Measurements from ENCODE around the gene NES.

Gene NES

GRCh38 chr1:156666862-156667609 is 10.2 kb downstream of the NES start:
- H3K36me3 ChIP-seq (ENCODE audit: control insufficient read depth in 2 of 2, insufficient read depth in 1 of 2, low read length in 2 of 2): no peaks in the 10 kb centered on the region
- no peak overlapping the region for H3K27ac ChIP-seq (ENCODE audit: extremely low read depth, low read depth, low read length)
- no peak overlapping the region for H3K4me3 ChIP-seq (ENCODE audit: low read depth, low read length)
- ChIA-PET CTCF (interaction anchor here (0.5 to 15.2 kb wide), 7 partner anchors 9 to 107 kb away, joined by 3 to 564 read pairs (median 3); partner anchors contain the start of gene NES), POLR2A (no interaction called here)
- no peak for TF ChIP-seq ZNF707 (tag by site-specific recombination; IDR thresholded peaks at IDR 0.05)
- no peak for TF ChIP-seq FEZF1 (tag by site-specific recombination; IDR thresholded peaks at IDR 0.05)
- TF ChIP-seq ZNF488 (tag by site-specific recombination; IDR thresholded peaks at IDR 0.05): no peak
- peak; percentile 97 for TF ChIP-seq ZNF664 (tag by site-specific recombination; IDR thresholded peaks at IDR 0.05)
- TF ChIP-seq ZFP37 (tag by site-specific recombination; IDR thresholded peaks at IDR 0.05): no peak
- TF ChIP-seq ZNF335 (tag by site-specific recombination; conservative IDR thresholded peaks at IDR 0.05): peak; percentile 54
- no peak for TF ChIP-seq ZNF777 (tag by site-specific recombination; IDR thresholded peaks at IDR 0.05; ENCODE audit: borderline replicate concordance)
- peaks cover 5% of the 10 kb centered on the region; the same call in 1 of the 2 replicates for H3K4me1 ChIP-seq (ENCODE audit: control insufficient read depth, insufficient read depth, low read length)
- H3K9me3 ChIP-seq (ENCODE audit: control insufficient read depth, insufficient read depth, low read depth, low read length): no peaks in the 10 kb centered on the region

- Histone ChIP-seq H3K9me3 (ENCODE audit: control insufficient read depth, insufficient read depth, low read depth, low read length) (no peaks in the 10 kb centered on the region), H3K27ac (ENCODE audit: extremely low read depth, low read depth, low read length) (no peak overlapping the region), H3K36me3 (ENCODE audit: control insufficient read depth in 2 of 2, insufficient read depth in 1 of 2, low read length in 2 of 2) (no peaks in the 10 kb centered on the region), H3K4me3 (ENCODE audit: low read depth, low read length) (no peak overlapping the region), H3K4me1 (ENCODE audit: control insufficient read depth, insufficient read depth, low read length) (peaks cover 9% of the 10 kb centered on the region; the same call in 1 of the 2 replicates)
- ChIA-PET POLR2A (interaction anchor here (0.5 to 2.6 kb wide), 4 partner anchors 11 to 708 kb away, joined by 4 to 16 read pairs (median 5); partner anchors contain the start of genes ISG20L2, METTL25B and NES), CTCF (interaction anchor here (0.7 to 15.2 kb wide), 4 partner anchors 16 to 62 kb away, joined by 3 to 564 read pairs (median 6); partner anchors contain the start of gene NES)
- TF ChIP-seq ZNF530 (tag by site-specific recombination; IDR thresholded peaks at IDR 0.05; ENCODE audit: low read depth) (no peak), YY1 (tag by site-specific recombination; IDR thresholded peaks at IDR 0.05) (no peak)
Measured at GRCh38 chr1:156665539-156665938, 11.7 kb downstream of the NES start.

- no peaks in the 10 kb centered on the region for H3K36me3 ChIP-seq (ENCODE audit: control insufficient read depth in 2 of 2, insufficient read depth in 1 of 2, low read length in 2 of 2)
- ChIA-PET POLR2A (interaction anchor here (0.5 to 2.6 kb wide), 7 partner anchors 9 to 708 kb away, joined by 3 to 16 read pairs (median 5); partner anchors contain the start of genes ISG20L2, METTL25B and NES), CTCF (interaction anchor here (0.6 to 15.2 kb wide), 9 partner anchors 17 to 57 kb away, joined by 3 to 564 read pairs (median 4); partner anchors contain the start of genes HAPLN2 and NES)
- no peaks in the 10 kb centered on the region for H3K9me3 ChIP-seq (ENCODE audit: control insufficient read depth, insufficient read depth, low read depth, low read length)
- H3K4me3 ChIP-seq (ENCODE audit: low read depth, low read length): no peak overlapping the region
- no peak overlapping the region for H3K27ac ChIP-seq (ENCODE audit: extremely low read depth, low read depth, low read length)
- H3K4me1 ChIP-seq (ENCODE audit: control insufficient read depth, insufficient read depth, low read length): peaks cover 9% of the 10 kb centered on the region; the same call in 1 of the 2 replicates
- TF ChIP-seq KLF1 (tag by site-specific recombination; IDR thresholded peaks at IDR 0.05) (peak; percentile 10; the same call in 1 of the 2 replicates), KLF16 (tag by site-specific recombination; IDR thresholded peaks at IDR 0.05) (no peak), ZNF16 (tag by site-specific recombination; IDR thresholded peaks at IDR 0.05; ENCODE audit: low read depth) (no peak), ZNF626 (tag by site-specific recombination; IDR thresholded peaks at IDR 0.05) (no peak), ZBTB8A (tag by site-specific recombination; IDR thresholded peaks at IDR 0.05) (peak; percentile 67), ZFP41 (tag by site-specific recombination; IDR thresholded peaks at IDR 0.05; ENCODE audit: borderline replicate concordance) (no peak), ZFHX2 (tag by site-specific recombination; conservative IDR thresholded peaks at IDR 0.05) (no peak), ZBTB10 (tag by site-specific recombination; IDR thresholded peaks at IDR 0.05) (no peak), GLIS2 (tag by site-specific recombination; IDR thresholded peaks at IDR 0.05) (0 out of 2 replicates have a peak, but pooled peaks have one; percentile 13), ZNF473 (tag by site-specific recombination; IDR thresholded peaks at IDR 0.05) (no peak), ZNF623 (tag by site-specific recombination; IDR thresholded peaks at IDR 0.05) (no peak), ZIC2 (tag by site-specific recombination; IDR thresholded peaks at IDR 0.05) (0 out of 2 replicates have a peak, but pooled peaks have one; percentile 1), ZNF660 (tag by site-specific recombination; IDR thresholded peaks at IDR 0.05) (no peak)
- TF ChIP-seq, protein P1, sequence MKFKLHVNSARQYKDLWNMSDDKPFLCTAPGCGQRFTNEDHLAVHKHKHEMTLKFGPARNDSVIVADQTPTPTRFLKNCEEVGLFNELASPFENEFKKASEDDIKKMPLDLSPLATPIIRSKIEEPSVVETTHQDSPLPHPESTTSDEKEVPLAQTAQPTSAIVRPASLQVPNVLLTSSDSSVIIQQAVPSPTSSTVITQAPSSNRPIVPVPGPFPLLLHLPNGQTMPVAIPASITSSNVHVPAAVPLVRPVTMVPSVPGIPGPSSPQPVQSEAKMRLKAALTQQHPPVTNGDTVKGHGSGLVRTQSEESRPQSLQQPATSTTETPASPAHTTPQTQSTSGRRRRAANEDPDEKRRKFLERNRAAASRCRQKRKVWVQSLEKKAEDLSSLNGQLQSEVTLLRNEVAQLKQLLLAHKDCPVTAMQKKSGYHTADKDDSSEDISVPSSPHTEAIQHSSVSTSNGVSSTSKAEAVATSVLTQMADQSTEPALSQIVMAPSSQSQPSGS (tag by site-specific recombination; IDR thresholded peaks at IDR 0.05; ENCODE audit: low read depth): no peak
- TF ChIP-seq, protein P2, sequence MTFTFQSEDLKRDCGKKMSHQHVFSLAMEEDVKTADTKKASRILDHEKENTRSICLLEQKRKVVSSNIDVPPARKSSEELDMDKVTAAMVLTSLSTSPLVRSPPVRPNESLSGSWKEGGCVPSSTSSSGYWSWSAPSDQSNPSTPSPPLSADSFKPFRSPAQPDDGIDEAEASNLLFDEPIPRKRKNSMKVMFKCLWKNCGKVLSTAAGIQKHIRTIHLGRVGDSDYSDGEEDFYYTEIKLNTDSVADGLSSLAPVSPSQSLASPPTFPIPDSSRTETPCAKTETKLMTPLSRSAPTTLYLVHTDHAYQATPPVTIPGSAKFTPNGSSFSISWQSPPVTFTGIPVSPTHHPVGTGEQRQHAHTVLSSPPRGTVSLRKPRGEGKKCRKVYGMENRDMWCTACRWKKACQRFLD (tag by site-specific recombination; IDR thresholded peaks at IDR 0.05): no peak
Measured at GRCh38 chr1:156664767-156665411, 12.3 kb downstream of the NES start.

All from HEK293 (cell line).